ENCODE measurements around the gene TRIM51.

DNA sequence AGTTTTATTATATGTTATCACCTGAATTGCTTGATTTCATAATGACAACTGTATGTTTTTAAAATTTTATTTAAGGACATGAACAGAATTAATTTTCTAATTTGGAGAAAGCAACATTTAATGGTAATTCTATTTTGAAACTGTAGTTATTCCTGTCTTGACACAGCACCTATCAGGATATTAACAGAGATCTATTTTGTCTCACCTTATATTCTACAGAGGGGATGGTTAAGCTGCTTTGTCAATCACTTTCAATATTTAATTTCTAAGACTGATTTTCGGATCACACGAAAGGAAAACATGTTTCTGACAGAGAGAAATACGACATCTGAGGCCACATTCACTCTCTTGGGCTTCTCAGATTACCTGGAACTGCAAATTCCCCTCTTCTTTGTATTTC lies 44.6 kb upstream of the TRIM51 start, which contains the start of gene OR5D16:
- no peak for TF ChIP-seq REST (IDR thresholded peaks at IDR 0.05; ENCODE audit: insufficient read depth in 1 of 2, low read depth in 2 of 2, low read length in 2 of 2)
- TF ChIP-seq SIN3A (IDR thresholded peaks at IDR 0.05; ENCODE audit: borderline replicate concordance, insufficient read depth, low read length): no peak

Measured in PFSK-1 (cell line).